NB4 (cell line): ENCODE results near the gene HCAR2.
"Not testable (repeated sequence)": the region's sequence is repeated elsewhere in the genome, so short reads cannot be mapped to it uniquely, and the experiment has no call there.

Source experiments
- DNase-seq: peaks from one replicate; pipeline ENCODE4 v3.0.0; 2010; ENCODE audit warnings: low read depth
- H3K4me3 ChIP-seq: one replicate; pipeline ENCODE4 v1.5.1; 2011; ENCODE audit warnings: mild to moderate bottlenecking, low read depth, low read length, moderate library complexity
- CTCF ChIP-seq: IDR thresholded peaks from one replicate; pipeline ENCODE4 v1.5.1; 2012; ENCODE audit warnings: low read depth, low read length
- MYC ChIP-seq: IDR thresholded peaks from 2 replicates; pipeline ENCODE4 v1.6.1; 2011; ENCODE audit warnings: low read depth, low read length
- POLR2A ChIP-seq: IDR thresholded peaks from 2 replicates; pipeline ENCODE4 v1.6.1; 2011; ENCODE audit warnings: mild to moderate bottlenecking; ENCODE audit not compliant: insufficient read length; ENCODE audit errors: extremely low read depth
- TF ChIP-seq, protein P1 (sequence below): IDR thresholded peaks from 2 replicates; pipeline ENCODE4 v1.6.1; 2011; ENCODE audit warnings: low read depth, low read length

The HCAR2 gene

GRCh38 chr12:122726080-122726558 is 23.0 kb upstream of the HCAR2 start:
- no peak overlapping the region for H3K4me3 ChIP-seq
- TF ChIP-seq POLR2A (no peak), MYC (no peak), CTCF (no peak)
- TF ChIP-seq, protein P1, sequence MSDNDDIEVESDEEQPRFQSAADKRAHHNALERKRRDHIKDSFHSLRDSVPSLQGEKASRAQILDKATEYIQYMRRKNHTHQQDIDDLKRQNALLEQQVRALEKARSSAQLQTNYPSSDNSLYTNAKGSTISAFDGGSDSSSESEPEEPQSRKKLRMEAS: no peak
- peak; percentile 76 for DNase-seq

DNA sequence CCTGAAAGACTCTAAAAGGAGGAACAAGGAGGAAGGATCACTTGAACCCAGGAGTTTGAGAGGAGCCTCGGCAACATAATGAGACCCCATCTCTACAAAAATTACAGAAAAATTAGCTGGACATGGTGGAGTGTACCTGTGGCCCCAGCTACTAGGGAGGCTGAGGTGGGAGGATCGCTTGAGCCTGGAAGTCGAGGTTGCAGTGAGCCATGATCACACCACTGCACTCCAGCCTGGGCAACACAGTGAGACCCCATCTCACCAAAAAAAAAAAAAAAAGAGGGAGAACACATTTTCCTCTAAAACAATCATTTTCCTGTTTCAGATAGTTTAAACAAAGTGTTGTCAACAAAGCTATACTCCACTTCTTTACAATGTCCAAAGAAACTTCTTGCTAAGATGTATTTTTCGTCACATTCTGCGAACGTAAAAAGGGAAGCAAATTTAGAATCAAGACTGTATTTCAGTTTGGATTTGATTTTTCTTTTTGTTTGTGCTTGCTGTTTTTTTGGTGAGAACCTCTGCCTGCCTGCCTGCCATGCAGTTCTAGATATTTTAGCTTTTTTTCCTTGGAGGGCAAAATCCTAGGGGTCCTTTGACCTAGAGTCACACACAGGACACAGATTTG is 22.4 kb upstream of the HCAR2 start:
- TF ChIP-seq CTCF (no peak), MYC (no peak), POLR2A (no peak)
- TF ChIP-seq, protein P1: no peak
- H3K4me3 ChIP-seq: no peak overlapping the region
- no peak for DNase-seq

- DNase-seq: no peak
- H3K4me3 ChIP-seq: no peak overlapping the region
- TF ChIP-seq CTCF (no peak), POLR2A (no peak), MYC (no peak)
- TF ChIP-seq, protein P1: no peak
Measured at GRCh38 chr12:122724641-122725243, 21.6 kb upstream of the HCAR2 start.

GRCh38 chr12:122722387-122722786 is 19.2 kb upstream of the HCAR2 start:
- H3K4me3 ChIP-seq: no peak overlapping the region
- no peak for TF ChIP-seq MYC
- TF ChIP-seq CTCF: no peak
- TF ChIP-seq, protein P1: no peak
- TF ChIP-seq POLR2A: no peak
- DNase-seq: peak; percentile 25

GRCh38 chr12:122721057-122721545 is 17.9 kb upstream of the HCAR2 start:
- TF ChIP-seq MYC (no peak), POLR2A (no peak), CTCF (no peak)
- TF ChIP-seq, protein P1: no peak
- no peak overlapping the region for H3K4me3 ChIP-seq
- DNase-seq: no peak

- not testable (repeated sequence) for H3K4me3 ChIP-seq
- peak; percentile 76 for DNase-seq
Measured at GRCh38 chr12:122716658-122717057, 13.5 kb upstream of the HCAR2 start, which contains the start of gene HCAR3. HCAR3 (minus strand) TSS chr12:122716811; CDS start chr12:122716737, 74 bp downstream.

- DNase-seq: not testable (repeated sequence)
Measured at GRCh38 chr12:122715211-122715610, 12.1 kb upstream of the HCAR2 start.

GRCh38 chr12:122713491-122714188 is 10.5 kb upstream of the HCAR2 start:
- H3K4me3 ChIP-seq, DNase-seq: not testable (repeated sequence)

More at GRCh38 chr12:122715211-122715610, 12.1 kb upstream of the HCAR2 start:
- H3K4me3 ChIP-seq: not testable (repeated sequence)

- peak; percentile 47 for DNase-seq
- H3K4me3 ChIP-seq: not testable (repeated sequence)
Measured at GRCh38 chr12:122711266-122711665, 8.1 kb upstream of the HCAR2 start.

DNA sequence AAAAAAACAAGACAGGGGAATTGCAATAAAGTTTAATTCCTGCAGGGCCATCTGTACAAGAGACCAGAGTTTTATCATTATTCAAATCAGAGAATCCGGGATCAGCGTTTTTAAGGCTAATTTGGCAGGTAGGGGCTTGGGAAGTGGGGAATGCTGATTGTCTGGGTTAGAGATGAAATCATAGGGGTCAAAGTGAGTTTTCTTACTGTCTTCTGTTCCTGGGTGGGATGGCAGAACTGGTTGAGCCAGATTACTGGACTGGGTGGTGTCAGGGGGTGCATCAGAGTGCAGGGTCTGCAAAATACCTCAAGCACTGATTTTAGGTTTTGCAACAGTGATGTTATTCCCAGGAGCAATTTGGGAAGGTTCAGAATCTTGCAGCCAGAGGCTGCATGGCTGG is 7.2 kb upstream of the HCAR2 start:
- not testable (repeated sequence) for H3K4me3 ChIP-seq, DNase-seq
